NCI-H187 treated with DMSO at 0.1 percent for 48 hours (cell line): ENCODE data around the gene ITIH3.

Experiments used
- DNase-seq: peaks from one replicate; lab custom pipeline; 2025; lab: John Stamatoyannopoulos, UW

Gene ITIH3

DNA sequence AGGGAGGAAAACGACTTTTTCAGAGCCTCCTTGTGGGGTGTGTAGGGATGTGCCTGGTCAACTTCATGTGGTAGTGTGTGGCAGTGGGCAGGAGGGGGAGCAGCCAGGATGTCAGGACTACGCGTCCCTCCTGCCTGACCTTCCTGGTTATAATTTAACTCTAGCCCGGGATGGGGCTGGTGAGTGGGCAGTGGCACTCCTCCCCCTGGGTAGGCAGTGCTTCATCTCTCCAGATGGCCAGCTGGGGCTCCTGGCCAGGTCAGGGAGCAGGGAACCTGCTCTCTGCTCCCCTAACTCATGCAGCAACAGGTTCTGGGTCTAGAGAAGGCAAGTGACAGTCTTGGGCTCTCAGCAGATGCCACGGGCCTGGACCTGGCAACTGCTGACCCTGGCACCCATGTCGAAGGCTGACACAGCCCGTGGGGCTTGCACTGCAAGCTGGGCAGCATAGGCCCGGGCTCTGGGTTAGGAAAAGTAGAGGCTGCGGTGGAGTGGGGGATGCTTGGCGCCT lies 33.3 kb downstream of the ITIH3 start:
- DNase-seq = no peak

DNA sequence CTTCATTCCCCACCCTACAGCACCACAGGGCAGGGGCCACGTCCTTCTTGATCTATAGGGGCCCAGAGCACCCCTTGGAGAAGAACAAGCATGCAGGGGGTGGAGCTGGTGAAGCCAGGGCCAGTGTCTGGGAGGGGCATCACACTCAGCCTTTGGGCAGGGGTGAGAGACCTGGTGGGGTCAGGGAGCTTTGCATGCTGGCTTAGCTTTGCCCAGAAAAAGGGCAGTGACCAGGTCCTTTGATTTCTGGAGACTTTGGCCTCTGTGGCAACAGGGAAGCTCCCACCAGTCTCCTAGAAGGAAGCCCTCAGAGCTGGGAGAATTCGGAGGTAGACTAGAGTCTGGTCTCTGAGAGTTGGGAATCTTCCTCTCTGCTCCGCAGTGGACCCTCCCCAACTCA lies 34.9 kb downstream of the ITIH3 start:
- DNase-seq = no peak

- no peak for DNase-seq
Measured at GRCh38 chr3:52829906-52830463, 35.4 kb downstream of the ITIH3 start.

DNA sequence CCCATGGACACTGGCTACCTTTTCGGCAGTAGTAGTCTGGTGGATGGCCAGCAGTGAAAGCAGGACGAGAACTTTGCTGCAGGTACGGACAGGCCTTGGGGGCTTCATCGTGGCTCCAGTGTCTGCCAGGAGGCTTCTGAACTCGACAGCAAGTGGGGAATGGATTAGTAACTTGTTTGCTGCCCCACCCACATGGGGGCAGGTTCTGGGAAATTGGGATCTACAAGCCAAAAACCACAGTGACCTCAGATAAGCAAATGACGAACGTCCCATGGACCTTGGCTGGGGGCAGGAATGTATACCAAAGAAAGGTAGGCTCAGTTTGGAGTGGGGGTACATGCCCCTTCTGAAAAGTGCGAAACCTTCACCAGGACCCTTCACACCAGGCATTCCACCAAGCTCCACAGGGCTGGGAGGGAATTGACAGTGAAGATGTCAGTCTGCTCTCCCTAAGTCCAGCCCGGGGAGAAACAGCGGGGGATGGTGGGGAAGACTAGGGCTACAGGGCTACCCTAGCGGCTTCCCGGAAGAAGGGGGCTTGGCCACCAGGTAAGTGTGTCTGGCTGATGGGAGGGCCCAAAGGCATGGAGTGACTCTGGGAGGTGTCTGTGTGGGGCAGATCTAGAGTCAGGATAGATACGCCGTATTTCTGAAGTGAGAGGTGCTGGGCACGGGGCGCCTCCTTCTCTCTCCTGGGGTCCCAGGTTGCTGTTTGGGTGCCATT lies 36.1 kb downstream of the ITIH3 start, which contains the start of gene ITIH4:
ITIH4 (minus strand) TSS at position 138 of the 724 bp plus-strand sequence; CDS start at position 108, 30 bp downstream.
- no peak for DNase-seq

DNA sequence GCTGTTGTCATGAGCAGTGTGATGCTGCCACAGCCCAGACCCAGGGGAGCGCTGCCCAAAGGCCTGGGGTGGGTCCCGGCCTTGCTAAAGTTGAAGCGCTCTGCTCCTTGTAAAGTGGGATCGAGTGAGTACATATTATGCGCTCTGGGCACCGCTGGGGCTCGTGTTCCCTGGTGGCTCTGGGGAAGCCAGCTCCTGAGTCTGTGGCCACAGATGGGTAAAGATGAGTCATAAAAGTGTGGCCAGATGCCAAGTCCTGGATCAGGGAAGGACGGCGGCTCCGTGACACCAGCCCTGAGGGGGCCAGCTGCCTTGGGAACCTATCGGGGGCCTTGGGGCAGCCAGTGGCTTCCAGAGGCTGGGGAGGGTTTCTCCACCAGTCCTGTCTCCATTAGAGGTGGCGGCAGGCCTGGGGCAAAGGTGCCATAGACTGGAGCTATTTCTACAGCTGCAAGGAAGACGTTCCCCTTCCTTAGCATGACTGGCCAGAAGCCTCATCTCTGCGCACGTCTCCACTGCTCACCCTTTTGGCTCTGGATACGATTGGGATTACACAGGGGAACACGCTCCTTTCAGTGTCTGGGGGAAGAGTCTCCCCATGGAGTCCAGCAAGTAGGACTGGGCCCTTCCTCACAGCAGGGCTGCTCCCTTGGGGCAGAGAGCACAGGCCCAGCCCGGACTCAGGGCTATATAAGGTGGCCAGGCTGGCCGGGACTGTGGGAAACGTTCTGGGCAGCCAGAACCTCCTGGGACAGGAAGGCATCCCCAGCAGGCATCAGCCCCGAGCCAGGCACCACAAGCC lies 37.1 kb downstream of the ITIH3 start:
- DNase-seq = no peak

- no peak for DNase-seq
Measured at GRCh38 chr3:52833202-52833601, 38.6 kb downstream of the ITIH3 start.

- no peak for DNase-seq
Measured at GRCh38 chr3:52834871-52835501, 40.4 kb downstream of the ITIH3 start, which contains the start of gene MUSTN1. MUSTN1 (minus strand) TSS chr3:52835019; CDS start chr3:52834948, 71 bp downstream.

DNA sequence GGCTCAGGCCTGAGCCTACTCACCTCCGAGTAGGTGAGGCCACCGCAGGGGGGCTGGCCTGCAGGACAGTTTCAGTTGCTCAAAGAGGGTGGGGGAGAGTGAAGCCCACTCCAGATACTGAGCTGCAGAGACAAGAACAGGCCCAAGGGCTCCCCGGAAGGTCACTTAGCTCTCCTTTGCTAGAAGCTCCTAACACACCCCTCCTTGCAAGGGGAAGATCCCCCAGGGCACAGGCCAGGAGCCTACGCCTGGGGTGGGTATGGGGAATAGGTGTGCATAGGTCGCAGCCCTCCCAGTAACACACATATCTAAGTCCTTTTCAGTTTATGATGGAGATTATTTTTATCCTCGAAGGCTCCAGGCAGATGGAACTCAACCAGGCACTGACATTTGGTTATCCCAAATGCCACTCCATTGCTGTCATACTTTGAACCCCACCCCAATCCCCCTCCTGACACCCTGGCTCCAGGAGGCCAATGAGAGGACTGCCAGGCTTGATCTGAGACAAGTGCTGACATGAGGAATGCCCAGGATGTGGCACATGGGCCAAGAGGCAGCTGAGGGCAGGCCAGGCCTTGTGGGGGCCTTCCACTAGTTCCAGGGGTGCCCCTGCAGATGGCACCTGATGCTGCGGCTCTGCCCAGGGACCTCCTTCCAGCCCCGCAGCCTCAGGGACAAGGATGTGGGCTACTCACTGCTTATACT lies 41.3 kb downstream of the ITIH3 start:
- no peak for DNase-seq

GRCh38 chr3:52836471-52836845 lies 41.9 kb downstream of the ITIH3 start:
- no peak for DNase-seq

DNA sequence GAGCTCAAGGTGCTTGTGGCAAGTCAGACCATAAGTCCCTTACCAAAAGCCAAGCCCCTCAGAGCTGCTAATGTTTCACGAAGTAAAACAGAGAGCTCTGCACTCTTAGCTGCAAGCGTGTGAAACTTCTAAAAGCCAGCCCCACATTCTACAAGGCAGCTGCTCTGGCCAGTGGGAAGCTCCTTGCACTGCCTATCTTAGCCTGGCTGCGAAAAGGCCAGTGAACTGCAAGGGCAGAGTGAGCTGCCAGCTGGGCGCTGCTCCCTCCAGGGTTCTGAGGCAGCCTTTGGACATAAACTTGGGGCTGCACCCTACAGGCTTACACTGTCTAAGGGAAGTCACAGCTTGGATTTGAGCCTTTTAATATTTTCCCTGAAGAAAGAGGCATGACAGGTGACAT lies 42.4 kb downstream of the ITIH3 start:
- no peak for DNase-seq

GRCh38 chr3:52838561-52839267 lies 44.1 kb downstream of the ITIH3 start:
- DNase-seq = no peak

DNA sequence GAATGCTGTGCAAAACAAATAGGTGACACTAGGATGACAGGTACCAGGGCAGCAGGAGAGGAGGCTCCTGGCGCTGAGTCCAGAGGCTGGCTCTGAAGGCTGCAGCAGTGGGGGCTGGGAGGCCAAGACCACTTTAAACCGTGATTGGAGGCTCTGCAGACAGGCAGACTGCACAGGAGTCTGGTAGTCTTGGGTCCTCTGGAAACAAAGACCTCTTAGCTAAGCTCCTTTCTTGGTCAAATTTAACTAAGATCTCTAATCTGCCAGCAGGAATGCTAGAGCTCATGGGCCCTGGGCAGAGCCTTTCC lies 44.6 kb downstream of the ITIH3 start:
- no peak for DNase-seq

GRCh38 chr3:52839892-52840545 lies 45.4 kb downstream of the ITIH3 start:
- no peak for DNase-seq

- DNase-seq = no peak
Measured at GRCh38 chr3:52841211-52841980, 46.8 kb downstream of the ITIH3 start.

DNA sequence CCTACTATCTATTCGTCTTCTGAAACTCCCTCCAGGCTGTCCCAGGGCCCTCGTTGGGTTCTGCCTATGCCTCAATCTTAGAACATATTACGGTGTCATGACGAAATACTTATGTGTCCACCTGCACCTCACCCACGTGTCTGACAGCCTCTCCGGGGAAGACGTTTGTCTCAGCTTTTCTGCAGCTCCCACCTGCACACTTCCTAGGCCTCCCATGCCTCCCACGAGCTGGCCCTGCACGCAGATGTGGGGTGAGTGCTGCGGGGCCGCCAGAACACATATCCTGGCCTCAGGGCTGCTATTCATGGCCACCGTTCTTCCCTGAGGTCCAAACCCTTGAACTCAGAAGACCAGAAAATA lies 47.4 kb downstream of the ITIH3 start:
- DNase-seq = no peak

- DNase-seq = no peak
Measured at GRCh38 chr3:52842424-52842823, 47.8 kb downstream of the ITIH3 start.

GRCh38 chr3:52843108-52843865 lies 48.7 kb downstream of the ITIH3 start:
- no peak for DNase-seq

GRCh38 chr3:52843881-52844280 lies 49.3 kb downstream of the ITIH3 start:
- DNase-seq = no peak

GRCh38 chr3:52844290-52844975 lies 49.8 kb downstream of the ITIH3 start:
- DNase-seq = no peak
